Activated CD8-positive, alpha-beta memory T cell treated with anti-CD3 and anti-CD28 coated beads, Interleukin-2, amount 50 U/mL, for 1 hour (primary cell): ENCODE measurements around the gene ARHGAP5.

Experiments
- DNase-seq: peaks from one replicate; pipeline ENCODE4 v3.0.0-alpha.2; 2020; ENCODE audit errors: extremely low read depth

Gene ARHGAP5, protein sequence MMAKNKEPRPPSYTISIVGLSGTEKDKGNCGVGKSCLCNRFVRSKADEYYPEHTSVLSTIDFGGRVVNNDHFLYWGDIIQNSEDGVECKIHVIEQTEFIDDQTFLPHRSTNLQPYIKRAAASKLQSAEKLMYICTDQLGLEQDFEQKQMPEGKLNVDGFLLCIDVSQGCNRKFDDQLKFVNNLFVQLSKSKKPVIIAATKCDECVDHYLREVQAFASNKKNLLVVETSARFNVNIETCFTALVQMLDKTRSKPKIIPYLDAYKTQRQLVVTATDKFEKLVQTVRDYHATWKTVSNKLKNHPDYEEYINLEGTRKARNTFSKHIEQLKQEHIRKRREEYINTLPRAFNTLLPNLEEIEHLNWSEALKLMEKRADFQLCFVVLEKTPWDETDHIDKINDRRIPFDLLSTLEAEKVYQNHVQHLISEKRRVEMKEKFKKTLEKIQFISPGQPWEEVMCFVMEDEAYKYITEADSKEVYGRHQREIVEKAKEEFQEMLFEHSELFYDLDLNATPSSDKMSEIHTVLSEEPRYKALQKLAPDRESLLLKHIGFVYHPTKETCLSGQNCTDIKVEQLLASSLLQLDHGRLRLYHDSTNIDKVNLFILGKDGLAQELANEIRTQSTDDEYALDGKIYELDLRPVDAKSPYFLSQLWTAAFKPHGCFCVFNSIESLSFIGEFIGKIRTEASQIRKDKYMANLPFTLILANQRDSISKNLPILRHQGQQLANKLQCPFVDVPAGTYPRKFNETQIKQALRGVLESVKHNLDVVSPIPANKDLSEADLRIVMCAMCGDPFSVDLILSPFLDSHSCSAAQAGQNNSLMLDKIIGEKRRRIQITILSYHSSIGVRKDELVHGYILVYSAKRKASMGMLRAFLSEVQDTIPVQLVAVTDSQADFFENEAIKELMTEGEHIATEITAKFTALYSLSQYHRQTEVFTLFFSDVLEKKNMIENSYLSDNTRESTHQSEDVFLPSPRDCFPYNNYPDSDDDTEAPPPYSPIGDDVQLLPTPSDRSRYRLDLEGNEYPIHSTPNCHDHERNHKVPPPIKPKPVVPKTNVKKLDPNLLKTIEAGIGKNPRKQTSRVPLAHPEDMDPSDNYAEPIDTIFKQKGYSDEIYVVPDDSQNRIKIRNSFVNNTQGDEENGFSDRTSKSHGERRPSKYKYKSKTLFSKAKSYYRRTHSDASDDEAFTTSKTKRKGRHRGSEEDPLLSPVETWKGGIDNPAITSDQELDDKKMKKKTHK (N-terminal part only)

DNA sequence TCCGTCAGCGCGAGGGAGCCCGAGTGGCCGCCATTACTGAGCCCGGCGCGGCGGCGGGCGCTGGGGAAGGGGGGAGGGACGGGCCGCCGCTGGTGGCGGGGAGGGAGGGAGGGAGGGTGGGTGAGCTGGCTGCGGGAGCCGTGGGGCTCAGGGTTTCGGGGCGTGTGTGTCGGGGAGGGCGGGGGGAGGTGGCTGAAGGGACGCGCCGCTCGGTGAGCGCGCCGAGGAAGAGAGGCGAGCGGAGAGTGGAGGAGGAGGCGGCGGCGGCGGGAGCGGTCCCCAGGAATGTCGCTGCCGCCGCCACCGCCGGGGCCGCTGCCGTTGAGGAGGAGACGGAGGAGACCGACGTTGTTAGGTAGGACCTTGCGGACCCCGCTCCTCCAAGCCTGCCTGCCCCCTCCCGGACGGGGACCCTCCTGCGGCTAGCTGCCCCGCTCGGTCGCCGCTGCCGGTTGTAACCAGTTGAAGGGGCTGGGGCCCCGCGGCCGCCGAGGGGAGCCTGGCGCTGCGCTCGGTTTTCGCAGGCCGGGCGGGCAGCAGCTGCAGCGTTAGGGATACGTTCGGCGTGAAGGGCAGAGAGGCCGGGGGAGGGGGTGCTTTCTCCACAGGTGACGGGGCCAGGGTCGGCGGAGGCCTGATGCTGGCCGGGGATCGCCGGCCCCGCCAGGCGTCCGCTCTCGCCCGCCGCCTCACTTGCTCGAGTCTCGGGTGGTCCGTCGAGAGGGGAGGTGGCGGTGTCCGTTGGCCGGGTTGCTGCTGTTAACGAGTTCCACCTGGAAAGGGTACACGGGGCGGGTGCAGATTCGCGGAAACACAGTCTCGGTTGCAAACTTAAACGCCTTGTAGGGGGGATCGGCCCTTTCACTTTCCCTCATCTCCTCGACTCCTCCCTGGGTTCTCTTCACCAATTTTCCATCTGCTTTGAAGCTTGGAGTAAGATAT, at the start of gene ARHGAP5:
Gene ARHGAP5 (plus strand): TSS at position 224 of the 942 bp plus-strand sequence. CDS start 13,366 bp downstream, outside the sequence.
- no peak for DNase-seq

DNA sequence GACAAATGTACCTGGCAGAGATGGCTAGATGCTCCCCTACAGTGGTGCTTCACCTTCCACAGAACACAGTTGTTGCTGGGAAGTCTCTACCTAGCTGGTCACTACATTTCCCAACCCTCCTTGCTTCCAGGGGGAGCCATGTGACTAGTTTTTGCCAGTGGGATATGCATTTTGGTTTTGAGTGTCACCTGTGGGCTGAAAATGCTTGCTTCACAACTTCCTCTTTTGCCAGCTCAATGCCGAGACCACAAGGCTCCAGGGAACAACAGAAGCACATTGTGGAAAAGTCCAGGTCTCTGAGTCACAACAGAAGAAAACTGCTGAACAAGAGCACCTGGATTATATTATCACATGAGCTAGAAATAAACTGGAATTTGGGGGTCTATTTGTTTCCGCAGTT, 48.5 kb upstream of the ARHGAP5 start:
- DNase-seq, result no peak

DNA sequence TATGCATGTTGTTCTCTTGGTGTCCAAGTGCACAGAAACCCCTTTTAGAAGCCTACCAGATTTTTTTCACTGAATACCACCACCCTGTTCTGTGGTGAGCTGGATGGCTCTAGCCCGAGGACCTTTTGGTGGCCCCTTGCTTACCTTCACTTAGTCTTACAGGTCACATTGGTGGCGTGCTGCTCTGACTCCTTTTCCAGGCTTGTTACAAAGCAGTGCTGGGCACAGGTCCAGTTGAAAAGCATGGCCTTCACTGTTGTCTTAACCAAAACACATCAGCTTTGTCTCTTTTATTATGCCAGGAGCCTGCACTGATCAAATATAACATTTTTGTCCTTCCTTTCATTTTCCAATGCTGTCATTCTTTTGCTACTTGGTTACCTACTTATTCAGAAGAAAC, 43.6 kb upstream of the ARHGAP5 start:
- no peak for DNase-seq

DNA sequence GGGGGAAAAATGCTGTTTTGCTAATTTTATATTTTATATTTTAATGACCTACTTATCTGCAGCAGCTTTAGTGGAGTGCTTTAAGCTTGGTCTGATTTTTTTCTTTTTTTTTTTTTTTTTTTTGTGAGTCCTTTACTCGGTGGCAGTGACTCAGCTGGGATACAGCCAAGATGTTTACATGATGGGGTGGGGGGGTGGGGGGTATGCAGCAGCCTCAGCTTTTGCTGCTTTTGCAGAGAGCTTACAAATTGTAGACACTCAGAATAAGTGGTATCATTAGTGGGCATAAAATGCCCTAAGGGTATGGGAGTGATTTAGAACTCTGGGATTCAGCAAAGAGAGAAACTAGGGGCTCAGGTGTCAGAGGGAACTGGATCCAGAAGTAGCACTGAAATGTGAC, 38.2 kb upstream of the ARHGAP5 start:
- DNase-seq, result no peak

DNA sequence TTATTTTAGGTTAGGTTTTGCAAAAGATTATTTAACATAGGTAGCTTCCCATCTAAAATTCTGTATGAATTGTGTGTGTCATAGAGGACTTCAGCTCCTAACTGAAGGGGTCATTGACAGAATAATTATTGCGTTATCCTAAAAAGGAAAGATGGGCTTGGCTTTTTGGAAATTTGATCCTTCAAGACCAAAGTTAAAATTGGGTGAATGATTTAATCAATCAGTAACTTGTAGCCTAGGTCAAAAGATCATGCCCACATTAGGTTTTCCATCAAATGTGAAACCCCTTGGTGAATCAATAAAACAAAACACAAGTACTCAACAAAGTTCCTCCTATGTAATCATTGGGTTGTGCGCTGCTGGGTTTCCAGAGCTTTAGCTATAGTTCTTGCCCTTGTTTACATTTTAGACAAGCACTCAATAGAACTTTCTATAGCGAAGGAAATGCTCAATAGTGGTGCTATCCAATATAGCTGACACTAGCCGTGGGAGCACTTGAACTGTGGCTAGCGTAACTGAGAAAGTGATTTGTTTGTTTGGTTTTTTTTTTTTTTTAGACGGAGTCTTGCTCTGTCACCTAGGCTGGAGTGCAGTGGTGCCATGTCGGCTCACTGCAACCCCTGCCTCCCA, 37.6 kb upstream of the ARHGAP5 start:
- DNase-seq, result no peak

DNA sequence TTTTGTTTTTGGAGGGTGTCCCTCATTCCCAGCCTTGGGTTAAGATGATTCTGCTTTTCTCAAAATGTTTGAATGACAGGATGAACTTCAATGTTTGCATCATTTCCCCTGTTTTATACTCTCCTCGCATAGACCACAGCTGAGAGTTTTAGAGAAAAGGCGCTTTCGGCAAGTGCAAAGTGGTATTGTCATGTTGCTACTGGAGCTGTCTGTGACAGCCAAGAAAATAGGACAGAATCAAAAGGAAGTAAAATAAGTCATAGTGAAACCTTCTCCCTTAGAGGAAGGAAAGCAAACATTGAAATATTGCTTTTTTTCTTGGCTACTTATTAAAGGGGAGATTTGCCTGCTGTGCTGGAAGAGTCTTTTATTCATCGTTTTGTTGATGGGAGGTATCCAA, 33.5 kb upstream of the ARHGAP5 start:
- DNase-seq, result no peak

DNA sequence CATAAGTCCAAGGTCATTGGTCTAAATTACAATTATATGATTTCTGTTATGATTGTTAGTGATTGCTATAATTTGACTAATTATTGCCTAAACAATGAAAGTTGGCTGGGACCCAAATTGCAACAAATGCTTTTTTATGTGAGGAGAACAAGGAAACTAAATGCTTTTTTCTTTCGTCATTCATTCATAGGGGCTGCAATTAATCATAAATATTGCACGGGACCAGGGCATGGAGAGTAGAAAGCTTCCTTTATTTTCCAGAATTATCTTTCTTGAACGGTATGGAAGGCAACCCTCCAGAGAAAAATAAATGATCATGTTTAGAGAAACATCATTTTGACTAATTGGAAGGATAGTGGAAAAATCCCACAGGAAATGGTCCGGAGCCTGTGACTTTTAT, 32.6 kb upstream of the ARHGAP5 start:
- no peak for DNase-seq

DNA sequence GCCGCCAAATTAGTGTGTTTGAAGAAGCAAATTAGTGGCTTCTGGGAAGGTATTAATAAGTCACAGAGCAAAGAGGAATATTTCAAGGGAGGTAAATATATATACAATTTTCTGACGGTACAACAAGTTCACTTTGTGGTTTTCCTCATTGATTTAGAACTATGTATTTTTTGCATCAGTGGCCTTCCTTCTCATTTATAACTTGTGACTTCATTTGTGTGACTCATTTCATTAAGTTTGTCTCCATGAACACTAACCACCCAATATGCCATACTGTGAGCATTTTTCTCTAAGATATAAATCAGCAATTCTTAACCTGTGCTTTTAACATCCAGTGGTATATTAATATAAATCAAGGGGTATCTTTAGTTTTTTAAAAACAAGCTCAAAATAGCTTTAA, 29.3 kb upstream of the ARHGAP5 start:
- no peak for DNase-seq

DNA sequence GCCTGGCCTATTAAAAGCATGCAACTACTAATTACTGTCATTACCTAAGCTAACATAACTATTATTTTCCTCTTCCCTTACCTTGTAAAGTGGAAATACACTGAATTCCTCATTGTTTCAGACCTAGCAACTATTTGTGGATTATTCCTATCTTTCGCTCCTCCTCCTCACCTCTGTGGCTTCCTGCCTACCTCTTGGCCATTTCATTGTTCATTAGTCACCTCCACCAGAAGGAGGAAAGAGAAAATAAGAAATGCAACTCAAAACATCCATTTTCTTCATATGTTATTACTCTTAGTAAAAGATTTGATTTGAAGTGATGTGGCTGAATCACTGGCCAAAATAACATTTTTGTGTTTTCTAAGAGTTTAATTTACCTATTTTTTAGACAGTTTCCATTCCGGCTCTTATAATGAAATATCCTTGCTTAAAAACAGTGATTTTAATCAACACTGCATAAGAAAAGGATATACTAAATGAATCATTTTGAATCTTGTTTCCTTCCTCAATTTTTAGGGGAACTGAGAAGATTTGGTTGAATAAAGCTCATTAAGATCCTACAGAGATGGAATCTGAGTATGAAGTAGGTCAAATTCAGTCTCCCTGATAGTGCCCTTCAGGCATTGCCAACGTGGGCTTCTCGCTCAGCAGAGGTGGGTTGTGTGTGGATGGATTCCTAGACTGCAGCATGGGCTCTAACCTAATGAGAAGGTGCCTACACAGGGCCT, 27.6 kb upstream of the ARHGAP5 start:
- no peak for DNase-seq

DNA sequence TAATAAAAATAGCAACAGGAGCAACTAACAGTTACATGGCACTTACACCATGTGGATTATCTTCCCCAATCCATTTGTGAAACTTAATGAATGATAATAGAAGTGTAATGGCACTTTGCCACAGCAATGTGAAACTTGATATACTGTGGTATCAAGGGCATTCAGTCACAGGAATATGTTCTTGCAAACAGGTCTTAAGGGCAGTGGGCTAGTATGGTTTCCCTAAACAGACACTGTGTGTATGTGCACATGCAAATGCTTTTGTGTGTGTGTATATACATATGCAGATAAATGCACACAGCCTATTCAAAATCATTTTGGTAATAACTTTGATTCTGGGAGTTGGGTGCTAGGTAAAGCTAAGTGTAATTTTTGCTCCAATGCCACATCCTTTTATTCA, 26.2 kb upstream of the ARHGAP5 start:
- no peak for DNase-seq

DNA sequence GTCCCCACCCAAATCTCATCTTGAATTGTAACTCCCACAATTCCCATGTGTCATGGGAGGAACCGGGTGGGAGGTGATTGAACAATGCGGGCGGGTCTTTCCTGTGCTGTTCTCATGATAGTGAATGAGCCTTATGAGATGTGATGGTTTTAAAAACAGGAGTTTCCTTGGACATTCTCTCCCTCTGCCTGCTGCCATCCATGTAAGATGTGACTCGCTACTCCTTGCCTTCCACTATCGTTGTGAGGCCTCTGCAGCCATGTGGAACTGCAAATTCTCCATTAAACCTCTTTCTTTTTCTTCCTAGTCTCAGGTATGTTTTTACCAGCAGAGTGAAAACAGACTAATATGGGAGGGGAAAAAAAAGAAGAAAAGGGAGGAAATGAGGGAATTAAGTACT, 22.6 kb upstream of the ARHGAP5 start:
- DNase-seq, result no peak

DNA sequence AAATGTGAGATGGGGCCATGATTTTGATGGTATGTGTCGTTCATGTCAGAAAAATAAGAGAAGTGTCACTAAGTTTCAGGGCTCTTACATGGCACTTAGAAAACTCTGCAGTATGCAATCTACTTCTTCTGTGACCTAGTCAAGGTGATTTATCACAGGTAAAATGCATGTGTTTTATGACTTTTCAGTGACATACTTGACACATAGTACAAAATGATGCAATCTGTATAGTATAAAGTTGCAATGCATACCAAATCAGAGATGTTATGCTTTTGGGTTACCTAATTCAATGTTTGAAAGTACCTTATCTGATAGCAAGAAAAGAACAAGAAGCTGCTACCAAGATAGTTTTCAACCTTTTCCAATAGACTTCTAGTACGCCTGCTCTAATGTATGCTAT, 21.9 kb upstream of the ARHGAP5 start:
- DNase-seq, result no peak

DNA sequence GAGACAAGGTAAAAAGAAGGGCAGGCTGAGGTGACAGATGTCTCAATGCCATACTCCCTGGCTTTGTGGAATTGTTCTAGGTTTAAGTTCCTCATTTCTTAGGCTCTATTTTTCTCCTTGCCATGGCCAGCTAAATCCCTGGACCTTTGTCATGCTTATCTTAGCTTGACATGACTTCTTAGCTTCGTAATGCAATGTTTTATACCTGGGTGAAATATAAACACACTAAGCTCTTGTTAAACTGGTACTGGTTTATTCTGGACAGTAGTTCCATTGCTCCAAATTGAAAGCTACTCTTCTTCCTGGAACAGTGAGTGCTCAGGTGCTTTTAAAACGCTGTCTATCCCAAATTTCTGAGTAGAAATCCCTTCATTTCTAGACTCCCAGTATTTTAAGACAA, 17.4 kb upstream of the ARHGAP5 start:
- no peak for DNase-seq

DNA sequence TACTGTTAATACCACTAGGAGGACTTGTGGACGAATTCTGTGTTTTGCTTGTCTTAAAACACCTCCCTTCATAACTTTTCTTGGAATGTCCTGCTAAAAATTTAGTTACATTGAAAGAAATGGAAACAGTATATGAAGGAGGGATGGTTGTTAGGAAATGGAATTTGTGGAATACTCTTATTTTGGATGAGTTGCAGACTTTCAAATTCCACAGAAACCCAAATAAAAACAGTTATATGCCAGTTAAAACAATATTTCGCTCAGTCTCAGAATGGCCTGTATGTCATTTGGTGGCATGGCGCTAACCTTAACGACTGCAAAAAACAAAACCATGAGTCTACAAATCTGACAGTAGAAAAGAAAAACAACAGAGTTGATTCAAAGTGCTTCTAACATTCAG, 12.2 kb upstream of the ARHGAP5 start:
- no peak for DNase-seq

DNA sequence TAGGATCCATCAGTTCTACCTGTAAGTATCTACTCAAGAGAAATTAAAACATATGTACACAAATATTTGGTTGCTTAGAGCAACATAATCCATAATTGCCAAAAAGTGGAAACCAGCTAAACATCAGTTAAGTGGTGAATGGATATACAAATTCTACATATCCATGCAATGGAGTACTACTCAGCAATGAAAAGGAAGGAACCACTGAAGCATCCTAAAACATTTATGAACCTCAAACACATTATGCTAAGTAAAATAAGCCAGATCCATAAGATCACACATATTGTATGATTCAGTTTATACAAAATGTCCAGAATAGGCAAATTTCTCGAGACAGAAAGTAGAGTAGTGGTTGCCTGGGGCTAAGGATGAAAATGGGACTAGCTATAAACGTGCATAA, 8.4 kb upstream of the ARHGAP5 start:
- no peak for DNase-seq

DNA sequence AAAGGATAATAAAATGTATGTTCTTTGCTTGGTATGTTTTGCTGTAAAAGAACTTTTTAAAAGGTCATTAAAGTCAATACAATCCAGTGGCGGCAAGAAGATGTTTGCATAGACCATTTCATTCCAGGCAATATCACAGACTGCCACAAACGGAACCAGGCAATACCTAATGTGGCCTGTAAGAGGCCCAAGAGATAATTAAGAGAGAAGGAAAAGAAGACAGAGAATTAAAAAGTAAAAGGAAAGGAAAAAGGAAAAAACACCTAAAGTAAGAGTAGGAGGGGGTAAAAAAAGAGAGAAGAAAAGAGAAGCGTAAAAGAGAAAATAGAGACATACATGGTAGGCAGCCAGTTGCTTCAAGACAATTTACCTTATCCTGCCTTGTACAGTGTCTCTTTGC, 6.8 kb upstream of the ARHGAP5 start:
- DNase-seq, result no peak

DNA sequence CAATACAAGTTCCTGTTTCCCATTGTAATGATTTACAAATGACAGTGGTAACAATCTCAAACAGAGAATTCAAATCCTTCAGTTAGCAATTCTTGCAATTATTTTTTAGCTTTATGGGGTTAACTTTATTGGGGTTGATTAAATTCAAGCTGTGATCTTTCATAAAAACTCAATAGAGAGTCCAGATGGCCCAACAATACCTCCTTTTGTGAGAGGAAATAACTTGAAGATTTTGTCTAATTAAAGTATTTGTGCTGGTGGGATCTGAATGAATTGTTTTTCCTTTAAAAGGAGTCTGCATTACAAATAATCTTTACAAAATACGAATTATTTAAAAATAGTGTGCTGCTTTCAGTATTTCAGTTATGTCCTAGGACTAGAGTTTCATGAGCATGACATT, 4.4 kb upstream of the ARHGAP5 start:
- no peak for DNase-seq

DNA sequence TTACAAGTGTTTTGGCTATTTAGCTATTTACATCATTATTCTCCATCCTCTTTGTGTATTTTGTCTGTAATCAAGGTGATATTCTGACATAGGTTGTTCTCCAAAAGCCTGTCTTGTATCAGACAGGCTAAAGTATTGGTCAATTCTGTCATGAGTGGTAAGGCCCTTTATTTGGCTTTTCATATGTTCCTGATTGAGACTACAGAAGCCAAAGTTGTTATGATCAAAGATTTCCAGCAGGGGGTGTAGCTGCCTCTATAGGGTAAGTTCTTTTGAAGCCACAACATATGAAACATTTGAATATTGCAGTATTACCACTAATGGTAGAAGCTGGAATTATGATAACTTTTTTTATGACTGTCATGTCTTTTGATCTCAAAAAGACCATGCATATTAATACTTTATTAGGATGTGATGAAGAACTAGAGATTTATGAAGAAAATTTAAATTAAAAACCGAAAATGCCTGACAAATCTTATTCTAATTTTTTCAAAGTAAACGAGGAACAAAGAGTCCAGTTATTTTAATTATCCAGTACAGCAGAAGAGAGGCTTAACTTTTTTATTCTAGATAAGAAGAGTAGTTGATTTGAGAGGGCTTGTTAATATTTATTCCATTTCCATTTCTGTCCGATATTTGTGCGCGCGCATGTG, 3.4 kb upstream of the ARHGAP5 start:
- no peak for DNase-seq

DNA sequence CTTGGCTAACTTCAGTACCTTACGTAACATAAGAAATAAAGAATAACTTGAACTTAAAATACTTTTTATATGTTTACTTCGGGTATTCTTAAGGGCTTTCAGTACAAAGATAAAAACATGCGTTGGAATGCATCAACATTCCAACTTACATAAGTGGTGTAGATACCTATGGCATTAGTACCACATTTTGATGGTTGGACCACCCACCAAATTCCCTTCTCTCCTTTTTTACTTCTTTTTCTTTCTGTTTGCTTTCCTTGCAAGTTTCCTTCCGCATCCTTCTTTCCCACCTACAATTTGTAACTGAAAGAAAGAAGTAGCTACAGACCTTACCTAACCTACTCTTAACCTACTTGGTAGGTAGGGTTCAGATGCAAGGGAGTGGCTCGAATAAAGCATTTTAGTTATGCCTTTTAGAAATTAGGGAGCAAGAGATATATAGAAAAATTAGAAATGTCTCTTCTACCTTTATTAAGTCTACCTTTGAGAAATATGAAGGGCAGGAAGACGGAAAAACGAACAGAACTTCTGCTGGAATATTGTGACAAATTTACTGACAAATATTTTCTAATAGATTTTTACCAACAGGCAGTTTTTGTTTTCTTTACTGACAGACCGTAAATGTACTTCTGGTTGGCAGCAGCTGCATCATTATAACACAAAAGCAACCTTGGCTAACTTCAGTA, 2.1 kb upstream of the ARHGAP5 start:
- DNase-seq, result no peak
